OCI-LY7 (cell line): ENCODE data around the gene GPR156.
"Not testable (repeated sequence)": the region's sequence is repeated elsewhere in the genome, so short reads cannot be mapped to it uniquely, and the experiment has no call there.

Experiments used
- CTCF ChIP-seq: fragments of 200-600 bp; sonication (generic); conservative IDR thresholded peaks from 2 replicates; pipeline ENCODE4 v1.5.1; 2014; ENCODE audit warnings: mild to moderate bottlenecking, antibody characterized with exemption, low read length, moderate library complexity, mixed read lengths
- EZH2phosphoT487 ChIP-seq: fragments of 200-600 bp; sonication (generic); IDR thresholded peaks from 2 replicates; pipeline ENCODE4 v1.6.1; 2018; ENCODE audit warnings: low read depth, borderline replicate concordance, mild to moderate bottlenecking, mixed run types, antibody characterized with exemption, low read length, moderate library complexity, mixed read lengths

DNA sequence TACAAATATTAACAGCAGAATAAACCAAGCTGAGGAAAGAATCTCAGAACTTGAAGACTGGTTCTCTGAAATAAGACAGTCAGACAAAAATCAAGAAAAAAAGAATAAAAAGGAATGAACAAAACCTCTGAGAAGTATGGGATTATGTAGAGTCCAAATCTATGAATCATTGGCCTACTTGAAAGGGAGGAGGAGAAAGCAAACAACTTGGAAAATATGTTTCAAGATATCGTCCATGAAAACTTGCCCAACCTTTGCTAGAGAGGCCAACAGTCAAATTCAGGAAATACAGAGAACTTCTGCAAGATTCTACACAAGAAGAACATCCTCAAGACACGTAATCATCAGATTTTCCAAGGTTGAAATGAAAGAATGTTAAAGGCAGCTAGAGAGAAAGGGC lies 6.5 kb upstream of the GPR156 start:
- not testable (repeated sequence) for TF ChIP-seq CTCF, EZH2phosphoT487
